Lower leg skin (tissue), 3 donors: ENCODE data around the gene AHNAK2.

Source experiments
- POLR2A ChIP-seq, 2 donors: fragments of 450-650 bp; IDR thresholded peaks; one replicate each; pipeline ENCODE4 v1.6.1; 2016 to 2017; ENCODE audit warnings: antibody characterized with exemption in 2 of 2, mild to moderate bottlenecking in 1 of 2, moderate library complexity in 1 of 2
- TF ChIP-seq, protein P1 (sequence below), 3 donors: fragments of 450-650 bp; IDR thresholded peaks; one replicate each; pipeline ENCODE4 v1.5.1; 2016; ENCODE audit warnings: antibody characterized with exemption in 3 of 3, mild to moderate bottlenecking in 3 of 3, moderate library complexity in 2 of 3

DNA sequence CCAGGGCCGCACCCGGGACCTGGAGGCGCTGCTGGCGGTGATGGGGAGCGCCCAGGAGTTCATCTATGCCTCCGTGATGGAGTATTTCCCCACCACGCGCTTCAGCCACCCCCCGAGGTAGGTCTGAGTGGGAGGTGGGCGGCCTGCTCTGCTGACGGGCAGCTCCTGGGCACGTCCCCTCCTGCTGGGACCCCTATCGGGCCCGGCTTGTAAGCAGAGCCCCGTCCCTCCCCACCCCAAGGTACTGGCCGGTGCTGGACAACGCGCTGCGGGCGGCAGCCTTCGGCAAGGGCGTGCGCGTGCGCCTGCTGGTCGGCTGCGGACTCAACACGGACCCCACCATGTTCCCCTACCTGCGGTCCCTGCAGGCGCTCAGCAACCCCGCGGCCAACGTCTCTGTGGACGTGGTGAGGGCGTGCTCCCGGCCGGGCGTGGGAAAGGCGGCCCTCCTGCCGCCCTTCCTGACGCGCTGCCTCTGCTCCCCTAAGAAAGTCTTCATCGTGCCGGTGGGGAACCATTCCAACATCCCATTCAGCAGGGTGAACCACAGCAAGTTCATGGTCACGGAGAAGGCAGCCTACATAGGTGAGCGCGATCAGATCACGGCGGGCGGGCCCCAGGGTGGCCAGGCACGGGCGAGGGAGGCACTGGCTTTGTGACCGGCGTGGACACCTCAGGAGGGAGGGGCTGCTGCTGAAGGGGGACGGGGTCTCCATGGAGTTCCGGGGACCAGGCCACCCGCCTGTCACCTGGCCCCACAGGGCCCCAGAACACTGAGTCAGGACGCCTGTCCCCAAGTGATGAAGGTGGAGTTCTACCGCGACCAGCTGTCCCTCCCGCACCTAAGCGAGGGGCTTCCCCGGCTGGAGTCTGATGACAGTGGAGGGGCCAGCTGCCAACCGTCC is 46.2 kb downstream of the AHNAK2 start:
- TF ChIP-seq, protein P1, sequence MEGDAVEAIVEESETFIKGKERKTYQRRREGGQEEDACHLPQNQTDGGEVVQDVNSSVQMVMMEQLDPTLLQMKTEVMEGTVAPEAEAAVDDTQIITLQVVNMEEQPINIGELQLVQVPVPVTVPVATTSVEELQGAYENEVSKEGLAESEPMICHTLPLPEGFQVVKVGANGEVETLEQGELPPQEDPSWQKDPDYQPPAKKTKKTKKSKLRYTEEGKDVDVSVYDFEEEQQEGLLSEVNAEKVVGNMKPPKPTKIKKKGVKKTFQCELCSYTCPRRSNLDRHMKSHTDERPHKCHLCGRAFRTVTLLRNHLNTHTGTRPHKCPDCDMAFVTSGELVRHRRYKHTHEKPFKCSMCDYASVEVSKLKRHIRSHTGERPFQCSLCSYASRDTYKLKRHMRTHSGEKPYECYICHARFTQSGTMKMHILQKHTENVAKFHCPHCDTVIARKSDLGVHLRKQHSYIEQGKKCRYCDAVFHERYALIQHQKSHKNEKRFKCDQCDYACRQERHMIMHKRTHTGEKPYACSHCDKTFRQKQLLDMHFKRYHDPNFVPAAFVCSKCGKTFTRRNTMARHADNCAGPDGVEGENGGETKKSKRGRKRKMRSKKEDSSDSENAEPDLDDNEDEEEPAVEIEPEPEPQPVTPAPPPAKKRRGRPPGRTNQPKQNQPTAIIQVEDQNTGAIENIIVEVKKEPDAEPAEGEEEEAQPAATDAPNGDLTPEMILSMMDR (IDR thresholded peaks at IDR 0.05) = no peak
- no peak for TF ChIP-seq POLR2A (IDR thresholded peaks at IDR 0.05)
